Activated T-cell treated with anti-CD3 and anti-CD28 coated beads, Interleukin-2, amount 50 U/mL, for 4 hours (primary cell): ENCODE measurements around the gene NCAPG2. TPM values are rescaled to one million over a fixed set of nuclear protein-coding genes. Genes with fewer than 3 reads are reported as not detected.

Experiments
- ATAC-seq, 2 donors: fragments of 200-7000 bp; cut with Tn5 transposase; one replicate each; pipeline ENCODE4 v1.10.0; 2021
- DNase-seq: peaks from one replicate; pipeline ENCODE4 v3.0.0-alpha.2; 2020
- H3K27me3 Mint-ChIP-seq: one replicate; pipeline ENCODE4 v1.8.0; 2021; ENCODE audit warnings: low read depth, mixed read lengths
- H3K36me3 Mint-ChIP-seq: one replicate; pipeline ENCODE4 v1.8.0; 2022; ENCODE audit warnings: mixed read lengths; ENCODE audit not compliant: insufficient read depth
- H3K4me1 Mint-ChIP-seq: one replicate; pipeline ENCODE4 v1.8.0; 2021; ENCODE audit warnings: low read depth, mixed read lengths
- H3K4me3 Mint-ChIP-seq: one replicate; pipeline ENCODE4 v1.8.0; 2021; ENCODE audit warnings: mild to moderate bottlenecking, moderate library complexity, mixed read lengths
- H3K9me3 Mint-ChIP-seq: one replicate; pipeline ENCODE4 v1.8.0; 2021; ENCODE audit warnings: mixed read lengths
- total RNA-seq, 3 donors: library from RNA; stranded (reverse); gene quantifications; one replicate each; pipeline ENCODE4 v1.2.1, GENCODE V29; 2021

Gene NCAPG2
- total RNA-seq, 3 donors from 2014 or later = 19.7 to 26.2 (median 20.7) TPM

- Mint-ChIP-seq H3K9me3 (peaks cover 9% of the 10 kb centered on the region), H3K4me1 (no peaks in the 10 kb centered on the region), H3K4me3 (no peak overlapping the region), H3K36me3 (peaks cover 18% of the 10 kb centered on the region), H3K27me3 (no peaks in the 10 kb centered on the region)
- no peak for DNase-seq
- ATAC-seq = no peak
Measured at GRCh38 chr7:158728911-158729645, 24.5 kb upstream of the NCAPG2 start.

- Mint-ChIP-seq H3K36me3 (peaks cover 15% of the 10 kb centered on the region), H3K9me3 (peaks cover 9% of the 10 kb centered on the region), H3K4me1 (no peaks in the 10 kb centered on the region), H3K4me3 (no peak overlapping the region), H3K27me3 (no peaks in the 10 kb centered on the region)
- no peak for ATAC-seq
- no peak for DNase-seq
Measured at GRCh38 chr7:158727690-158728089, 23.1 kb upstream of the NCAPG2 start.

GRCh38 chr7:158726277-158726807 lies 21.7 kb upstream of the NCAPG2 start:
- no peaks in the 10 kb centered on the region for H3K27me3 Mint-ChIP-seq
- ATAC-seq (no peak), DNase-seq (no peak)
- H3K4me3 Mint-ChIP-seq = no peak overlapping the region
- peaks cover 9% of the 10 kb centered on the region for H3K9me3 Mint-ChIP-seq
- no peaks in the 10 kb centered on the region for H3K4me1 Mint-ChIP-seq
- H3K36me3 Mint-ChIP-seq = peaks cover 14% of the 10 kb centered on the region

- peaks cover 9% of the 10 kb centered on the region for H3K9me3 Mint-ChIP-seq
- no peak for ATAC-seq
Measured at GRCh38 chr7:158725506-158725800, 20.8 kb upstream of the NCAPG2 start.

GRCh38 chr7:158724658-158725505 lies 20.3 kb upstream of the NCAPG2 start:
- peaks cover 9% of the 10 kb centered on the region for H3K9me3 Mint-ChIP-seq
- ATAC-seq (no peak), DNase-seq (no peak)
- peaks cover 4% of the 10 kb centered on the region for H3K36me3 Mint-ChIP-seq
- H3K4me1 Mint-ChIP-seq = no peaks in the 10 kb centered on the region
- no peak overlapping the region for H3K4me3 Mint-ChIP-seq
- H3K27me3 Mint-ChIP-seq = no peaks in the 10 kb centered on the region

More at GRCh38 chr7:158725506-158725800, 20.8 kb upstream of the NCAPG2 start:
- Mint-ChIP-seq H3K4me1 (no peaks in the 10 kb centered on the region), H3K27me3 (no peaks in the 10 kb centered on the region), H3K36me3 (peaks cover 9% of the 10 kb centered on the region), H3K4me3 (no peak overlapping the region)
- no peak for DNase-seq

GRCh38 chr7:158723714-158724385 lies 19.2 kb upstream of the NCAPG2 start:
- Mint-ChIP-seq H3K27me3 (no peaks in the 10 kb centered on the region), H3K9me3 (peaks cover 9% of the 10 kb centered on the region), H3K4me3 (no peak overlapping the region), H3K36me3 (peaks cover 1% of the 10 kb centered on the region), H3K4me1 (no peaks in the 10 kb centered on the region)
- ATAC-seq = no peak
- DNase-seq = no peak

- no peak for DNase-seq
- Mint-ChIP-seq H3K4me3 (no peak overlapping the region), H3K27me3 (no peaks in the 10 kb centered on the region), H3K9me3 (peaks cover 9% of the 10 kb centered on the region), H3K4me1 (no peaks in the 10 kb centered on the region), H3K36me3 (no peaks in the 10 kb centered on the region)
- no peak for ATAC-seq
Measured at GRCh38 chr7:158723266-158723665, 18.7 kb upstream of the NCAPG2 start.

GRCh38 chr7:158722574-158723237 lies 18.1 kb upstream of the NCAPG2 start:
- Mint-ChIP-seq H3K27me3 (peaks cover 2% of the 10 kb centered on the region), H3K9me3 (peaks cover 9% of the 10 kb centered on the region), H3K36me3 (no peaks in the 10 kb centered on the region), H3K4me1 (no peaks in the 10 kb centered on the region), H3K4me3 (no peak overlapping the region)
- ATAC-seq = no peak
- DNase-seq = no peak

GRCh38 chr7:158720112-158720511 lies 15.5 kb upstream of the NCAPG2 start:
- H3K4me3 Mint-ChIP-seq = no peak overlapping the region
- peaks cover 2% of the 10 kb centered on the region for H3K27me3 Mint-ChIP-seq
- H3K36me3 Mint-ChIP-seq = no peaks in the 10 kb centered on the region
- H3K9me3 Mint-ChIP-seq = peaks cover 4% of the 10 kb centered on the region
- H3K4me1 Mint-ChIP-seq = no peaks in the 10 kb centered on the region
- ATAC-seq (no peak), DNase-seq (no peak)

- ATAC-seq = no peak
- Mint-ChIP-seq H3K9me3 (no peaks in the 10 kb centered on the region), H3K4me1 (peaks cover 4% of the 10 kb centered on the region), H3K27me3 (peaks cover 2% of the 10 kb centered on the region), H3K4me3 (no peak overlapping the region), H3K36me3 (no peaks in the 10 kb centered on the region)
- DNase-seq = no peak
Measured at GRCh38 chr7:158716802-158717201, 12.2 kb upstream of the NCAPG2 start.

GRCh38 chr7:158710651-158711102 lies 6.1 kb upstream of the NCAPG2 start:
- peak in 1 of 2 donors; percentile 41 for ATAC-seq
- Mint-ChIP-seq H3K36me3 (no peaks in the 10 kb centered on the region), H3K9me3 (no peaks in the 10 kb centered on the region), H3K4me3 (no peak overlapping the region), H3K27me3 (no peaks in the 10 kb centered on the region), H3K4me1 (peaks cover 14% of the 10 kb centered on the region)
- DNase-seq = no peak

GRCh38 chr7:158707610-158708009 lies 3.0 kb upstream of the NCAPG2 start:
- Mint-ChIP-seq H3K4me1 (peaks cover 27% of the 10 kb centered on the region), H3K9me3 (no peaks in the 10 kb centered on the region), H3K4me3 (no peak overlapping the region), H3K36me3 (no peaks in the 10 kb centered on the region), H3K27me3 (no peaks in the 10 kb centered on the region)
- ATAC-seq (no peak), DNase-seq (no peak)

GRCh38 chr7:158706710-158707590 lies 2.3 kb upstream of the NCAPG2 start:
- Mint-ChIP-seq H3K9me3 (no peaks in the 10 kb centered on the region), H3K4me3 (peak overlapping the region; percentile 73), H3K36me3 (no peaks in the 10 kb centered on the region), H3K4me1 (peaks cover 23% of the 10 kb centered on the region), H3K27me3 (no peaks in the 10 kb centered on the region)
- DNase-seq (no peak), ATAC-seq (no peak)
